HEK293T (cell line): Measurements from ENCODE around the gene CSNK1G3.
"Not testable (repeated sequence)": the region's sequence is repeated elsewhere in the genome, so short reads cannot be mapped to it uniquely, and the experiment has no call there.

ENCODE experiments used
- BHLHE40 ChIP-seq: fragments of 450-650 bp; IDR thresholded peaks from 2 replicates; pipeline ENCODE4 v1.6.1; 2016; ENCODE audit warnings: mild to moderate bottlenecking, moderate library complexity, borderline replicate concordance
- FOXK2 ChIP-seq: fragments of 450-650 bp; IDR thresholded peaks from 2 replicates; pipeline ENCODE4 v1.6.1; 2016; ENCODE audit warnings: mild to moderate bottlenecking
- FOXM1 ChIP-seq: fragments of 450-650 bp; IDR thresholded peaks from 2 replicates; pipeline ENCODE4 v1.6.1; 2017; ENCODE audit warnings: mild to moderate bottlenecking, borderline replicate concordance
- HDGF ChIP-seq: fragments of 450-650 bp; IDR thresholded peaks from 2 replicates; pipeline ENCODE4 v1.6.1; 2017; ENCODE audit warnings: antibody characterized with exemption, borderline replicate concordance
- LEF1 ChIP-seq: fragments of 450-650 bp; IDR thresholded peaks from 2 replicates; pipeline ENCODE4 v1.6.1; 2017; ENCODE audit warnings: mild to moderate bottlenecking, borderline replicate concordance
- PKNOX1 ChIP-seq: fragments of 450-650 bp; IDR thresholded peaks from 2 replicates; pipeline ENCODE4 v1.6.1; 2016
- SP1 ChIP-seq: fragments of 450-650 bp; IDR thresholded peaks from 2 replicates; pipeline ENCODE4 v1.6.1; 2017
- TARDBP ChIP-seq: fragments of 450-650 bp; IDR thresholded peaks from 2 replicates; pipeline ENCODE4 v1.6.1; 2016
- ZNF384 ChIP-seq: fragments of 450-650 bp; IDR thresholded peaks from 2 replicates; pipeline ENCODE4 v1.6.1; 2016

GRCh38 chr5:123637028-123637427, 125.1 kb downstream of the CSNK1G3 start:
- TF ChIP-seq PKNOX1, FOXK2, FOXM1, SP1, BHLHE40, TARDBP, LEF1, ZNF384, HDGF: not testable (repeated sequence)
